GM12878 (cell line): ENCODE results near the gene SNAP23.

Source experiments
- CBFB ChIP-seq: IDR thresholded peaks from 2 replicates; pipeline ENCODE4 v1.6.1; 2016; ENCODE audit warnings: antibody characterized with exemption, low read depth
- CREM ChIP-seq: IDR thresholded peaks from 2 replicates; pipeline ENCODE4 v1.6.1; 2014; ENCODE audit warnings: antibody characterized with exemption, low read depth
- PAX5 ChIP-seq: IDR thresholded peaks from 2 replicates; pipeline ENCODE4 v1.6.1; 2011; ENCODE audit warnings: low read depth, low read length, borderline replicate concordance
- POLR2AphosphoS5 ChIP-seq: IDR thresholded peaks from 2 replicates; pipeline ENCODE4 v1.6.1; 2011; ENCODE audit warnings: mild to moderate bottlenecking, low read length, inconsistent platforms
- SPI1 ChIP-seq: IDR thresholded peaks from 2 replicates; pipeline ENCODE4 v1.6.1; 2011; ENCODE audit warnings: low read depth, mild to moderate bottlenecking, low read length, moderate library complexity, borderline replicate concordance; ENCODE audit not compliant: insufficient read depth
- TF ChIP-seq, protein P1 (sequence below), 3 experiments: IDR thresholded peaks in 2 of 3; conservative IDR thresholded peaks in 1 of 3; 2 replicates each; pipeline ENCODE4 v1.5.1; 2011; ENCODE audit warnings: low read depth in 3 of 3, low read length in 3 of 3, mild to moderate bottlenecking in 3 of 3, control low read depth in 2 of 3, moderate library complexity in 2 of 3, inconsistent platforms in 1 of 3, mixed read lengths in 1 of 3; ENCODE audit not compliant: control insufficient read depth in 2 of 3, insufficient read depth in 1 of 3; ENCODE audit errors: extremely low read depth in 1 of 3
- TF ChIP-seq, protein P2 (sequence below): fragments of 450-650 bp; IDR thresholded peaks from 2 replicates; pipeline ENCODE4 v1.6.1; 2016; ENCODE audit warnings: mild to moderate bottlenecking, moderate library complexity, borderline replicate concordance

DNA sequence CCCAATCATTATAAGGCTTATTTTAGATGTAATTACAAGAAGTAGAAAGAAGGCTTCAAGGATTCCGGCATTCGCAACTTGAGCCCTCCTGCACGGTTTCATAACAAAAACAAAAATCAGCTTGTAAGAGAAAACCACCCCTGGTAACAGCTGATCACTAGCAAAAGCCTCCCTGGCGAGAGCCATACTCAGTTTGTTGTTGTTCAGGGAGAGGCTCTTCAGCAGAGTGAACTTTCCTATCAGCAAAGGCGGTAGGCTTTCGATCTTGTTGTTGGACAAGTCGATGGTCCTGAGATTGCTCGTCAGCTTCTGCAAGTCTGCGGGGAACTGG is 52.4 kb downstream of the SNAP23 start:
- TF ChIP-seq PAX5 (no peak), CREM (no peak), POLR2AphosphoS5 (no peak), SPI1 (no peak), CBFB (no peak)
- TF ChIP-seq, protein P1, sequence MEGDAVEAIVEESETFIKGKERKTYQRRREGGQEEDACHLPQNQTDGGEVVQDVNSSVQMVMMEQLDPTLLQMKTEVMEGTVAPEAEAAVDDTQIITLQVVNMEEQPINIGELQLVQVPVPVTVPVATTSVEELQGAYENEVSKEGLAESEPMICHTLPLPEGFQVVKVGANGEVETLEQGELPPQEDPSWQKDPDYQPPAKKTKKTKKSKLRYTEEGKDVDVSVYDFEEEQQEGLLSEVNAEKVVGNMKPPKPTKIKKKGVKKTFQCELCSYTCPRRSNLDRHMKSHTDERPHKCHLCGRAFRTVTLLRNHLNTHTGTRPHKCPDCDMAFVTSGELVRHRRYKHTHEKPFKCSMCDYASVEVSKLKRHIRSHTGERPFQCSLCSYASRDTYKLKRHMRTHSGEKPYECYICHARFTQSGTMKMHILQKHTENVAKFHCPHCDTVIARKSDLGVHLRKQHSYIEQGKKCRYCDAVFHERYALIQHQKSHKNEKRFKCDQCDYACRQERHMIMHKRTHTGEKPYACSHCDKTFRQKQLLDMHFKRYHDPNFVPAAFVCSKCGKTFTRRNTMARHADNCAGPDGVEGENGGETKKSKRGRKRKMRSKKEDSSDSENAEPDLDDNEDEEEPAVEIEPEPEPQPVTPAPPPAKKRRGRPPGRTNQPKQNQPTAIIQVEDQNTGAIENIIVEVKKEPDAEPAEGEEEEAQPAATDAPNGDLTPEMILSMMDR (IDR thresholded peaks at IDR 0.05 in 2 of 3, conservative IDR thresholded peaks at IDR 0.05 in 1 of 3; ENCODE audit: control insufficient read depth in 2 of 3, extremely low read depth in 1 of 3, insufficient read depth in 1 of 3, low read depth in 3 of 3, low read length in 3 of 3), result no peak
- TF ChIP-seq, protein P2, sequence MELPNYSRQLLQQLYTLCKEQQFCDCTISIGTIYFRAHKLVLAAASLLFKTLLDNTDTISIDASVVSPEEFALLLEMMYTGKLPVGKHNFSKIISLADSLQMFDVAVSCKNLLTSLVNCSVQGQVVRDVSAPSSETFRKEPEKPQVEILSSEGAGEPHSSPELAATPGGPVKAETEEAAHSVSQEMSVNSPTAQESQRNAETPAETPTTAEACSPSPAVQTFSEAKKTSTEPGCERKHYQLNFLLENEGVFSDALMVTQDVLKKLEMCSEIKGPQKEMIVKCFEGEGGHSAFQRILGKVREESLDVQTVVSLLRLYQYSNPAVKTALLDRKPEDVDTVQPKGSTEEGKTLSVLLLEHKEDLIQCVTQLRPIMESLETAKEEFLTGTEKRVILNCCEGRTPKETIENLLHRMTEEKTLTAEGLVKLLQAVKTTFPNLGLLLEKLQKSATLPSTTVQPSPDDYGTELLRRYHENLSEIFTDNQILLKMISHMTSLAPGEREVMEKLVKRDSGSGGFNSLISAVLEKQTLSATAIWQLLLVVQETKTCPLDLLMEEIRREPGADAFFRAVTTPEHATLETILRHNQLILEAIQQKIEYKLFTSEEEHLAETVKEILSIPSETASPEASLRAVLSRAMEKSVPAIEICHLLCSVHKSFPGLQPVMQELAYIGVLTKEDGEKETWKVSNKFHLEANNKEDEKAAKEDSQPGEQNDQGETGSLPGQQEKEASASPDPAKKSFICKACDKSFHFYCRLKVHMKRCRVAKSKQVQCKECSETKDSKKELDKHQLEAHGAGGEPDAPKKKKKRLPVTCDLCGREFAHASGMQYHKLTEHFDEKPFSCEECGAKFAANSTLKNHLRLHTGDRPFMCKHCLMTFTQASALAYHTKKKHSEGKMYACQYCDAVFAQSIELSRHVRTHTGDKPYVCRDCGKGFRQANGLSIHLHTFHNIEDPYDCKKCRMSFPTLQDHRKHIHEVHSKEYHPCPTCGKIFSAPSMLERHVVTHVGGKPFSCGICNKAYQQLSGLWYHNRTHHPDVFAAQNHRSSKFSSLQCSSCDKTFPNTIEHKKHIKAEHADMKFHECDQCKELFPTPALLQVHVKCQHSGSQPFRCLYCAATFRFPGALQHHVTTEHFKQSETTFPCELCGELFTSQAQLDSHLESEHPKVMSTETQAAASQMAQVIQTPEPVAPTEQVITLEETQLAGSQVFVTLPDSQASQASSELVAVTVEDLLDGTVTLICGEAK, result no peak
